Neural progenitor cell (in vitro differentiated cells): ENCODE data around the gene TRPC4AP. TPM values are rescaled to one million over a fixed set of nuclear protein-coding genes. Genes with fewer than 3 reads are reported as not detected.

Experiments used
- DNase-seq: peaks from one replicate; pipeline ENCODE4 v3.0.0-alpha.2; 2016; ENCODE audit warnings: low spot score
- H2AFZ ChIP-seq: fragments of 200-600 bp; sonication (generic); replicated peaks from 2 replicates; pipeline ENCODE4 v1.6.1; 2016; ENCODE audit warnings: antibody characterized with exemption
- H3F3A ChIP-seq: fragments of 200-600 bp; sonication (generic); 2 replicates; pipeline ENCODE4 v1.6.1; 2016; ENCODE audit warnings: antibody characterized with exemption, low read depth
- H3K27ac ChIP-seq: fragments of 200-600 bp; sonication (generic); 2 replicates; pipeline ENCODE4 v1.5.1; 2016; ENCODE audit warnings: mild to moderate bottlenecking
- H3K27me3 ChIP-seq: fragments of 200-600 bp; sonication (generic); 2 replicates; pipeline ENCODE4 v1.6.1; 2016; ENCODE audit warnings: mild to moderate bottlenecking, moderate library complexity
- H3K36me3 ChIP-seq: fragments of 200-600 bp; sonication (generic); 2 replicates; pipeline ENCODE4 v1.5.1; 2016
- H3K4me1 ChIP-seq: fragments of 200-600 bp; sonication (generic); 2 replicates; pipeline ENCODE4 v1.6.1; 2016; ENCODE audit warnings: mixed run types
- H3K4me2 ChIP-seq: fragments of 200-600 bp; sonication (generic); 2 replicates; pipeline ENCODE4 v1.6.1; 2016
- H3K4me3 ChIP-seq: fragments of 200-600 bp; sonication (generic); 2 replicates; pipeline ENCODE4 v1.5.1; 2016
- H3K79me2 ChIP-seq: fragments of 200-600 bp; sonication (generic); 2 replicates; pipeline ENCODE4 v1.6.1; 2016; ENCODE audit warnings: low read depth
- H3K9ac ChIP-seq: fragments of 200-600 bp; sonication (generic); 2 replicates; pipeline ENCODE4 v1.6.1; 2016
- H3K9me3 ChIP-seq: fragments of 200-600 bp; sonication (generic); 2 replicates; pipeline ENCODE4 v1.5.1; 2016; ENCODE audit warnings: low read depth
- H4K20me1 ChIP-seq: fragments of 200-600 bp; sonication (generic); 2 replicates; pipeline ENCODE4 v1.6.1; 2016; ENCODE audit warnings: low read depth
- H3K27ac Mint-ChIP-seq: 3 replicates; pipeline ENCODE4 v1.8.0; 2021; ENCODE audit warnings: mixed read lengths
- H3K27me3 Mint-ChIP-seq: 2 replicates; pipeline ENCODE4 v1.8.0; 2022; ENCODE audit warnings: low read depth, mild to moderate bottlenecking, inconsistent platforms, moderate library complexity, mixed read lengths; ENCODE audit not compliant: insufficient read depth
- H3K36me3 Mint-ChIP-seq: 3 replicates; pipeline ENCODE4 v1.8.0; 2021; ENCODE audit warnings: mixed read lengths
- H3K4me1 Mint-ChIP-seq: 3 replicates; pipeline ENCODE4 v1.8.0; 2021; ENCODE audit warnings: mixed read lengths
- H3K4me3 Mint-ChIP-seq: 3 replicates; pipeline ENCODE4 v1.8.0; 2021; ENCODE audit warnings: mild to moderate bottlenecking, moderate library complexity, mixed read lengths
- H3K9me3 Mint-ChIP-seq: 3 replicates; pipeline ENCODE4 v1.8.0; 2020; ENCODE audit warnings: mixed read lengths
- CTCF ChIP-seq: fragments of 200-600 bp; sonication (generic); IDR thresholded peaks from 2 replicates; pipeline ENCODE4 v1.5.1; 2017; ENCODE audit warnings: antibody characterized with exemption, mild to moderate bottlenecking
- EZH2 ChIP-seq: fragments of 200-600 bp; sonication (generic); IDR thresholded peaks from 2 replicates; pipeline ENCODE4 v1.6.1; 2017; ENCODE audit warnings: antibody characterized with exemption, mild to moderate bottlenecking, moderate library complexity
- EZH2phosphoT487 ChIP-seq: fragments of 200-600 bp; sonication (generic); IDR thresholded peaks from 2 replicates; pipeline ENCODE4 v1.6.1; 2017; ENCODE audit warnings: antibody characterized with exemption
- total RNA-seq: library from RNA; depleted of rRNA; stranded (reverse); fragments of >200 nt; gene quantifications from 2 replicates; pipeline ENCODE4 v1.2.3, GENCODE V29; 2015; ENCODE audit warnings: low replicate concordance

Gene TRPC4AP
- total RNA-seq, 1 donor from 2014 or later = 73.0 TPM

DNA sequence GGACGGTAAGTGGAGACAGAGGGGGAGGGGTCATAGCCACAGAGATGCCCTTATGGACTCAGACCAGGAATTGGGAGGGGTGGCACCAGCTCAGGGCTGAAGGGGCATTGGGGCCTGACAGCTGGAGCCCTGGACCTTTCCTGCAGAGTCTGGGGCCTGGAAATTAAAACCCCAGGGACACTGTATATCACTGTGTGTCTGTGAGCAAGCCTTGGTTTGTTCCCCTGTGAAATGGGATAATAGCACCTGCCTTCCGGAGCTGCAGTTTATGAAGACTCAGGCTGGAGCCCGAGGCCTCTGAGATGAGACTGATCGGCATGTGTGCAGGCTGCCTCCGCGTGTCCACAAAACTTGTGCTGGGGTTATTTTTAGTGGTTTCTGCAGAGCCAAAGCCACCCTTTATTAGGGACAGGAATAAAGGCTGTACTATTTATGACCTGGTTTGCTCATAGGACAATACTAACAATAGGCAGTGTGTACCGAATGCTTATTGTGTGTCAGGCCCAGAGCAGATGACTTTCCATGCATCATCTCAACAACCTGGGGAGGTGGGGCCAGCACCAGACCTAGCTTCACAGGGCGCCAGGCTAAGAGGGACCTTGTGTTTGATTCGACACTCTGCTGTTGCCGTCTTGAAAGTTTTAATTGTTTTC lies 114.4 kb downstream of the TRPC4AP start:
- Mint-ChIP-seq H3K4me3 (no peak overlapping the region), H3K27me3 (peaks cover 7% of the 10 kb centered on the region), H3K36me3 (no peaks in the 10 kb centered on the region), H3K4me1 (peaks cover 18% of the 10 kb centered on the region), H3K27ac (no peak overlapping the region), H3K9me3 (no peaks in the 10 kb centered on the region)
- Histone ChIP-seq H3K79me2 (no peaks in the 10 kb centered on the region), H4K20me1 (no peaks in the 10 kb centered on the region), H3K36me3 (no peaks in the 10 kb centered on the region), H3F3A (peaks cover 6% of the 10 kb centered on the region), H2AFZ (no peak overlapping the region), H3K27me3 (peaks cover 7% of the 10 kb centered on the region), H3K4me3 (no peak overlapping the region), H3K9ac (no peak overlapping the region), H3K4me2 (no peak overlapping the region), H3K9me3 (no peaks in the 10 kb centered on the region), H3K4me1 (peaks cover 12% of the 10 kb centered on the region), H3K27ac (no peak overlapping the region)
- DNase-seq = no peak
- TF ChIP-seq EZH2phosphoT487 (no peak), EZH2 (no peak), CTCF (no peak)

- no peak for TF ChIP-seq EZH2phosphoT487
- no peak for TF ChIP-seq EZH2
- TF ChIP-seq CTCF = no peak
- H3K4me1 Mint-ChIP-seq = peaks cover 14% of the 10 kb centered on the region
- peaks cover 7% of the 10 kb centered on the region for H3K27me3 Mint-ChIP-seq
- peaks cover under 1% of the 10 kb centered on the region for H3K27me3 ChIP-seq
- H3K36me3 ChIP-seq = no peaks in the 10 kb centered on the region
- H3K4me2 ChIP-seq = no peak overlapping the region
- peaks cover 7% of the 10 kb centered on the region for H3K4me1 ChIP-seq
- no peaks in the 10 kb centered on the region for H3K9me3 ChIP-seq
- no peak overlapping the region for H3K4me3 ChIP-seq
- DNase-seq = no peak
- H3K79me2 ChIP-seq = no peaks in the 10 kb centered on the region
- no peaks in the 10 kb centered on the region for H3F3A ChIP-seq
- H2AFZ ChIP-seq = no peak overlapping the region
- H3K4me3 Mint-ChIP-seq = no peak overlapping the region
- no peaks in the 10 kb centered on the region for H4K20me1 ChIP-seq
- no peak overlapping the region for H3K27ac ChIP-seq
- no peaks in the 10 kb centered on the region for H3K9me3 Mint-ChIP-seq
- H3K27ac Mint-ChIP-seq = no peak overlapping the region
- H3K9ac ChIP-seq = no peak overlapping the region
- H3K36me3 Mint-ChIP-seq = no peaks in the 10 kb centered on the region
These were observed 115.1 kb downstream of the TRPC4AP start for GRCh38 chr20:34977365-34978091.

DNA sequence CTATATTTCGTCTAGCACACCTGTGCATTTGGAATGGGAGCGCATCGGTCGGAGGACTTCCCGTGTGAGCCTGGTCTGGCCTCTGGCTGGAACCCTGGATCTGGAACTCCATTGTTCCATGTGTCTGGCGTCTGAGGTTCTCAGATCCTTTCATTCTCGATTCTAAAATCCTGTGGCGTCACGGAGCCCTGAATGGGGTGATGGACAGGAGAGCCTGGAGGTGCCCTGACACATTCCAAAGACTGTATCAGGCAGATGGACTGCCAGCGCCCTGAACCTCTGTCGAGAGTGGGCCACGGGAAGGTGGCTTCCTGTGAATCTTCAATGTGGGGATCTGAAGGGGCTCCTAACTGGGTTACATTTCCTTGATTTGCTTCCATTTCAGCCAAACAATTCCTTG lies 116.3 kb downstream of the TRPC4AP start:
- no peaks in the 10 kb centered on the region for H3F3A ChIP-seq
- peaks cover 7% of the 10 kb centered on the region for H3K27me3 Mint-ChIP-seq
- H3K4me3 ChIP-seq = no peak overlapping the region
- H3K36me3 ChIP-seq = no peaks in the 10 kb centered on the region
- no peak overlapping the region for H3K4me3 Mint-ChIP-seq
- no peak overlapping the region for H3K27ac Mint-ChIP-seq
- no peak overlapping the region for H2AFZ ChIP-seq
- no peak overlapping the region for H3K4me2 ChIP-seq
- H3K9me3 ChIP-seq = no peaks in the 10 kb centered on the region
- no peaks in the 10 kb centered on the region for H3K36me3 Mint-ChIP-seq
- H3K4me1 Mint-ChIP-seq = peaks cover 13% of the 10 kb centered on the region
- no peak overlapping the region for H3K27ac ChIP-seq
- DNase-seq = no peak
- H3K79me2 ChIP-seq = no peaks in the 10 kb centered on the region
- H3K9me3 Mint-ChIP-seq = no peaks in the 10 kb centered on the region
- H3K27me3 ChIP-seq = no peaks in the 10 kb centered on the region
- H3K4me1 ChIP-seq = peaks cover 7% of the 10 kb centered on the region
- no peaks in the 10 kb centered on the region for H4K20me1 ChIP-seq
- no peak for TF ChIP-seq EZH2
- TF ChIP-seq EZH2phosphoT487 = no peak
- no peak for TF ChIP-seq CTCF
- no peak overlapping the region for H3K9ac ChIP-seq
